Left renal cortex interstitium (tissue), 4 donors: ENCODE results near the gene HSPB2. TPM values are rescaled to one million over a fixed set of nuclear protein-coding genes. Genes with fewer than 3 reads are reported as not detected.

ENCODE experiments used
- DNase-seq, 4 donors: peaks; one replicate each; pipeline ENCODE4 v3.0.0-alpha.2; 2013; ENCODE audit warnings: low read depth in 4 of 4, low spot score in 2 of 4, missing footprints in 1 of 4
- polyA plus RNA-seq, 4 donors: library from polyadenylated mRNA; unstranded; fragments of 120-200 nt; gene quantifications; one replicate each; pipeline ENCODE4 v1.2.1, GENCODE V29; 2013; ENCODE audit not compliant: insufficient read length in 4 of 4

The HSPB2 gene
- polyA plus RNA-seq, 4 donors, result 1.8 to 3.1 (median 2.3) TPM

- no peak for DNase-seq
Measured at GRCh38 chr11:111936040-111936540, 23.6 kb downstream of the HSPB2 start.

- DNase-seq, result no peak
Measured at GRCh38 chr11:111937461-111937769, 24.9 kb downstream of the HSPB2 start.

- no peak for DNase-seq
Measured at GRCh38 chr11:111937844-111938243, 25.3 kb downstream of the HSPB2 start.

- DNase-seq, result no peak
Measured at GRCh38 chr11:111938687-111939160, 26.2 kb downstream of the HSPB2 start.

GRCh38 chr11:111939836-111940604 lies 27.5 kb downstream of the HSPB2 start:
- DNase-seq, result no peak

GRCh38 chr11:111941963-111942362 lies 29.4 kb downstream of the HSPB2 start:
- DNase-seq, result no peak

GRCh38 chr11:111942829-111943228 lies 30.3 kb downstream of the HSPB2 start:
- DNase-seq, result no peak

- no peak for DNase-seq
Measured at GRCh38 chr11:111944139-111944538, 31.6 kb downstream of the HSPB2 start.

GRCh38 chr11:111944651-111945051 lies 32.1 kb downstream of the HSPB2 start:
- no peak for DNase-seq

- no peak for DNase-seq
Measured at GRCh38 chr11:111945198-111945597, 32.7 kb downstream of the HSPB2 start.

- no peak for DNase-seq
Measured at GRCh38 chr11:111946499-111946898, 34.0 kb downstream of the HSPB2 start.

- no peak for DNase-seq
Measured at GRCh38 chr11:111947143-111947542, 34.6 kb downstream of the HSPB2 start.

- DNase-seq, result no peak
Measured at GRCh38 chr11:111949519-111950426, 37.2 kb downstream of the HSPB2 start.

GRCh38 chr11:111951565-111951964 lies 39.0 kb downstream of the HSPB2 start:
- no peak for DNase-seq

GRCh38 chr11:111954154-111954553 lies 41.6 kb downstream of the HSPB2 start:
- no peak for DNase-seq

GRCh38 chr11:111957663-111958444 lies 45.3 kb downstream of the HSPB2 start:
- DNase-seq, result no peak

GRCh38 chr11:111960916-111961315 lies 48.4 kb downstream of the HSPB2 start:
- DNase-seq, result no peak

- no peak for DNase-seq
Measured at GRCh38 chr11:111961389-111962300, 49.1 kb downstream of the HSPB2 start.
